DMS79 treated with DMSO at 0.1 percent for 48 hours (cell line): ENCODE results near the gene TBC1D22A.

Source experiments
- DNase-seq: peaks from one replicate; lab custom pipeline; 2025; lab: John Stamatoyannopoulos, UW

The TBC1D22A gene

GRCh38 chr22:46737105-46737975, 25.1 kb upstream of the TBC1D22A start:
- no peak for DNase-seq

- no peak for DNase-seq
These were observed 24.3 kb upstream of the TBC1D22A start, which contains the start of gene CERK for GRCh38 chr22:46737976-46738646. CERK (minus strand) TSS chr22:46738252; CDS start chr22:46738148, 104 bp downstream.

GRCh38 chr22:46738647-46739093, 23.8 kb upstream of the TBC1D22A start:
- no peak for DNase-seq

- DNase-seq = no peak
These were observed 23.2 kb upstream of the TBC1D22A start for GRCh38 chr22:46739094-46739870.

- DNase-seq = no peak
These were observed 21.3 kb upstream of the TBC1D22A start for GRCh38 chr22:46740910-46741780.

- DNase-seq = no peak
These were observed 20.4 kb upstream of the TBC1D22A start for GRCh38 chr22:46741974-46742519.

GRCh38 chr22:46742576-46743221, 19.8 kb upstream of the TBC1D22A start:
- peak; percentile 38 for DNase-seq

- no peak for DNase-seq
These were observed 17.9 kb upstream of the TBC1D22A start for GRCh38 chr22:46744581-46744980.

GRCh38 chr22:46746192-46746591, 16.3 kb upstream of the TBC1D22A start:
- no peak for DNase-seq

- DNase-seq = no peak
These were observed 15.8 kb upstream of the TBC1D22A start for GRCh38 chr22:46746620-46747019.

- DNase-seq = no peak
These were observed 14.8 kb upstream of the TBC1D22A start for GRCh38 chr22:46747646-46748045.

- no peak for DNase-seq
These were observed 14.1 kb upstream of the TBC1D22A start for GRCh38 chr22:46748206-46748907.

GRCh38 chr22:46748908-46749675, 13.4 kb upstream of the TBC1D22A start:
- DNase-seq = no peak

- no peak for DNase-seq
These were observed 12.5 kb upstream of the TBC1D22A start for GRCh38 chr22:46749682-46750529.

GRCh38 chr22:46750530-46750800, 12.0 kb upstream of the TBC1D22A start:
- DNase-seq = no peak

GRCh38 chr22:46750863-46751443, 11.5 kb upstream of the TBC1D22A start:
- DNase-seq = peak; percentile 19

- DNase-seq = no peak
These were observed 10.0 kb upstream of the TBC1D22A start for GRCh38 chr22:46752286-46752987.

GRCh38 chr22:46752988-46753310, 9.5 kb upstream of the TBC1D22A start:
- DNase-seq = no peak
